ENCODE results near the gene IKZF1. TPM values are rescaled to one million over a fixed set of nuclear protein-coding genes. Genes with fewer than 3 reads are reported as not detected.

The IKZF1 gene
- polyA plus RNA-seq, 1 experiment: not detected

- no peak for TF ChIP-seq CTCF (IDR thresholded peaks at IDR 0.05; ENCODE audit: insufficient read depth, low read depth, low read length)
- CTCF ChIA-PET: interaction anchor here (0.8 to 1.2 kb wide), 2 partner anchors 8 to 13 kb away, joined by 3 to 4 read pairs; no protein-coding TSS in a partner anchor
- POLR2A ChIA-PET: no interaction called here
- Histone ChIP-seq H3K27me3 (ENCODE audit: control insufficient read depth, insufficient read depth, low read length) (no peaks in the 10 kb centered on the region), H3K36me3 (ENCODE audit: control insufficient read depth, insufficient read depth, low read length) (no peaks in the 10 kb centered on the region), H3K4me3 (ENCODE audit: low read depth, low read length) (no peak overlapping the region)
- no peak for DNase-seq (ENCODE audit: low read depth)
Measured at GRCh38 chr7:50265968-50266634, 38.4 kb upstream of the IKZF1 start.

GRCh38 chr7:50266635-50267386 is 37.7 kb upstream of the IKZF1 start:
- ChIA-PET POLR2A (no interaction called here), CTCF (no interaction called here)

GRCh38 chr7:50267525-50268041 is 36.9 kb upstream of the IKZF1 start:
- H3K4me3 ChIP-seq (ENCODE audit: low read depth, low read length): no peak overlapping the region
- no peak for TF ChIP-seq CTCF (IDR thresholded peaks at IDR 0.05; ENCODE audit: insufficient read depth, low read depth, low read length)
- ChIA-PET CTCF (no interaction called here), POLR2A (no interaction called here)
- H3K27me3 ChIP-seq (ENCODE audit: control insufficient read depth, insufficient read depth, low read length): no peaks in the 10 kb centered on the region
- DNase-seq (ENCODE audit: low read depth): no peak
- no peaks in the 10 kb centered on the region for H3K36me3 ChIP-seq (ENCODE audit: control insufficient read depth, insufficient read depth, low read length)

More at GRCh38 chr7:50266635-50267386, 37.7 kb upstream of the IKZF1 start:
- no peaks in the 10 kb centered on the region for H3K27me3 ChIP-seq (ENCODE audit: control insufficient read depth, insufficient read depth, low read length)
- DNase-seq (ENCODE audit: low read depth): no peak
- TF ChIP-seq CTCF (IDR thresholded peaks at IDR 0.05; ENCODE audit: insufficient read depth, low read depth, low read length): no peak
- H3K4me3 ChIP-seq (ENCODE audit: low read depth, low read length): no peak overlapping the region
- H3K36me3 ChIP-seq (ENCODE audit: control insufficient read depth, insufficient read depth, low read length): no peaks in the 10 kb centered on the region

- CTCF ChIA-PET: no interaction called here
Measured at GRCh38 chr7:50268223-50268622, 36.3 kb upstream of the IKZF1 start.

More at GRCh38 chr7:50268223-50268622, 36.3 kb upstream of the IKZF1 start:
- H3K4me3 ChIP-seq (ENCODE audit: low read depth, low read length): no peak overlapping the region
- TF ChIP-seq CTCF (IDR thresholded peaks at IDR 0.05; ENCODE audit: insufficient read depth, low read depth, low read length): no peak
- POLR2A ChIA-PET: no interaction called here
- DNase-seq (ENCODE audit: low read depth): no peak
- H3K36me3 ChIP-seq (ENCODE audit: control insufficient read depth, insufficient read depth, low read length): no peaks in the 10 kb centered on the region
- no peaks in the 10 kb centered on the region for H3K27me3 ChIP-seq (ENCODE audit: control insufficient read depth, insufficient read depth, low read length)
